ENCODE measurements around the gene TTC28.

DNA sequence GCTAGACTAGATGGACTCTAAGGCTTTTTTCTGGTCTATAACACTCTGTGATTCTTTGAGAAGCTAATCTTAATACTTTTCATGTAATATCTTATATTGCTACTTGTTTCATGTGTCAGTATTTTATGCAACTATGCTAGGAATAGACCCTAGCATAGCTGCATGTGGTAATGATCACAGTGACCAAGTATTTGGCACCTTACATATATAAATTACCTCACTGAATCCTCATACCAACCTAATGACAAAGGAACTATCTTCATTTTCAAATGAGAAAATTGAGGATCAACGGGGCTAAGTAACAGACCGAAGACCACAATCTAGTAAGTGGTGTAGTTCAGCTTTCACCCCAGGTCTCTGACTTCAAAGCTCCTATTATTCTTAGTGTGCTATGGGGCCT, 433.2 kb downstream of the TTC28 start:
- TF ChIP-seq POLR2AphosphoS5 (IDR thresholded peaks at IDR 0.05; ENCODE audit: low read depth, low read length) (no peak), EZH2phosphoT487 (IDR thresholded peaks at IDR 0.05; ENCODE audit: borderline replicate concordance) (no peak), POLR2A (IDR thresholded peaks at IDR 0.05; ENCODE audit: borderline replicate concordance, extremely low read depth, insufficient read depth, insufficient read length) (no peak), YY1 (IDR thresholded peaks at IDR 0.05; ENCODE audit: extremely low read depth, insufficient replicate concordance, low read depth, low read length) (no peak), EZH2 (IDR thresholded peaks at IDR 0.05) (no peak), FOSL1 (IDR thresholded peaks at IDR 0.05; ENCODE audit: low read depth) (no peak), SRF (IDR thresholded peaks at IDR 0.05; ENCODE audit: low read depth) (no peak), EGR1 (IDR thresholded peaks at IDR 0.05; ENCODE audit: low read depth) (no peak), TCF7L2 (IDR thresholded peaks at IDR 0.05; ENCODE audit: borderline replicate concordance, extremely low read depth, insufficient read depth, insufficient read length) (no peak), RAD21 (IDR thresholded peaks at IDR 0.05; ENCODE audit: low read depth) (no peak)
- TF ChIP-seq, protein P1, sequence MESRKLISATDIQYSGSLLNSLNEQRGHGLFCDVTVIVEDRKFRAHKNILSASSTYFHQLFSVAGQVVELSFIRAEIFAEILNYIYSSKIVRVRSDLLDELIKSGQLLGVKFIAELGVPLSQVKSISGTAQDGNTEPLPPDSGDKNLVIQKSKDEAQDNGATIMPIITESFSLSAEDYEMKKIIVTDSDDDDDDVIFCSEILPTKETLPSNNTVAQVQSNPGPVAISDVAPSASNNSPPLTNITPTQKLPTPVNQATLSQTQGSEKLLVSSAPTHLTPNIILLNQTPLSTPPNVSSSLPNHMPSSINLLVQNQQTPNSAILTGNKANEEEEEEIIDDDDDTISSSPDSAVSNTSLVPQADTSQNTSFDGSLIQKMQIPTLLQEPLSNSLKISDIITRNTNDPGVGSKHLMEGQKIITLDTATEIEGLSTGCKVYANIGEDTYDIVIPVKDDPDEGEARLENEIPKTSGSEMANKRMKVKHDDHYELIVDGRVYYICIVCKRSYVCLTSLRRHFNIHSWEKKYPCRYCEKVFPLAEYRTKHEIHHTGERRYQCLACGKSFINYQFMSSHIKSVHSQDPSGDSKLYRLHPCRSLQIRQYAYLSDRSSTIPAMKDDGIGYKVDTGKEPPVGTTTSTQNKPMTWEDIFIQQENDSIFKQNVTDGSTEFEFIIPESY (IDR thresholded peaks at IDR 0.05; ENCODE audit: extremely low read depth, insufficient replicate concordance, low read length), result no peak
- TF ChIP-seq, protein P2, sequence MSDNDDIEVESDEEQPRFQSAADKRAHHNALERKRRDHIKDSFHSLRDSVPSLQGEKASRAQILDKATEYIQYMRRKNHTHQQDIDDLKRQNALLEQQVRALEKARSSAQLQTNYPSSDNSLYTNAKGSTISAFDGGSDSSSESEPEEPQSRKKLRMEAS (IDR thresholded peaks at IDR 0.05), result no peak
- TF ChIP-seq, protein P3, sequence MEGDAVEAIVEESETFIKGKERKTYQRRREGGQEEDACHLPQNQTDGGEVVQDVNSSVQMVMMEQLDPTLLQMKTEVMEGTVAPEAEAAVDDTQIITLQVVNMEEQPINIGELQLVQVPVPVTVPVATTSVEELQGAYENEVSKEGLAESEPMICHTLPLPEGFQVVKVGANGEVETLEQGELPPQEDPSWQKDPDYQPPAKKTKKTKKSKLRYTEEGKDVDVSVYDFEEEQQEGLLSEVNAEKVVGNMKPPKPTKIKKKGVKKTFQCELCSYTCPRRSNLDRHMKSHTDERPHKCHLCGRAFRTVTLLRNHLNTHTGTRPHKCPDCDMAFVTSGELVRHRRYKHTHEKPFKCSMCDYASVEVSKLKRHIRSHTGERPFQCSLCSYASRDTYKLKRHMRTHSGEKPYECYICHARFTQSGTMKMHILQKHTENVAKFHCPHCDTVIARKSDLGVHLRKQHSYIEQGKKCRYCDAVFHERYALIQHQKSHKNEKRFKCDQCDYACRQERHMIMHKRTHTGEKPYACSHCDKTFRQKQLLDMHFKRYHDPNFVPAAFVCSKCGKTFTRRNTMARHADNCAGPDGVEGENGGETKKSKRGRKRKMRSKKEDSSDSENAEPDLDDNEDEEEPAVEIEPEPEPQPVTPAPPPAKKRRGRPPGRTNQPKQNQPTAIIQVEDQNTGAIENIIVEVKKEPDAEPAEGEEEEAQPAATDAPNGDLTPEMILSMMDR (IDR thresholded peaks at IDR 0.05 in 2 of 3, conservative IDR thresholded peaks at IDR 0.05 in 1 of 3; ENCODE audit: borderline replicate concordance in 1 of 3, insufficient read depth in 1 of 3, low read depth in 2 of 3, low read length in 2 of 3), result no peak
- TF ChIP-seq, protein P4, sequence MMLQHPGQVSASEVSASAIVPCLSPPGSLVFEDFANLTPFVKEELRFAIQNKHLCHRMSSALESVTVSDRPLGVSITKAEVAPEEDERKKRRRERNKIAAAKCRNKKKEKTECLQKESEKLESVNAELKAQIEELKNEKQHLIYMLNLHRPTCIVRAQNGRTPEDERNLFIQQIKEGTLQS (IDR thresholded peaks at IDR 0.05), result no peak
